Stomach (tissue), 9 donors: ENCODE measurements around the gene ATXN7L3B. TPM values are rescaled to one million over a fixed set of nuclear protein-coding genes. Genes with fewer than 3 reads are reported as not detected.
"Not testable (repeated sequence)": the region's sequence is repeated elsewhere in the genome, so short reads cannot be mapped to it uniquely, and the experiment has no call there.

Experiments
- DNase-seq, 2 donors: peaks; one replicate each; pipeline versions ENCODE4 v3.0.0 to v3.0.0-alpha.2; 2013 to 2019
- H3K27ac ChIP-seq, 5 donors: fragments of 200-600 bp in 4 of 5; sonication (generic) in 4 of 5; one replicate each; pipeline ENCODE4 v1.5.1; 2013 to 2019; ENCODE audit warnings: mild to moderate bottlenecking in 1 of 5, moderate library complexity in 1 of 5
- H3K27me3 ChIP-seq, 3 donors: fragments of 200-600 bp; sonication (generic); one replicate each; pipeline ENCODE4 v1.5.1; 2017 to 2019; ENCODE audit warnings: mixed run types in 1 of 3
- H3K36me3 ChIP-seq, 4 donors: fragments of 200-600 bp; sonication (generic); 1 replicate in 3 of 4; 2 replicates in 1 of 4; pipeline ENCODE4 v1.5.1; 2016 to 2019
- H3K4me1 ChIP-seq, 4 donors: fragments of 200-600 bp; sonication (generic); one replicate each; pipeline ENCODE4 v1.5.1; 2016 to 2019
- H3K4me3 ChIP-seq, 4 donors: fragments of 200-600 bp; sonication (generic) in 3 of 4; one replicate each; pipeline ENCODE4 v1.5.1; 2016 to 2019; ENCODE audit warnings: mild to moderate bottlenecking in 1 of 4
- H3K9me3 ChIP-seq, 4 donors: fragments of 200-600 bp; sonication (generic); one replicate each; pipeline ENCODE4 v1.5.1; 2016 to 2019
- CTCF ChIP-seq, 7 experiments: fragments of 450-650 bp in 4 of 7; fragments of 200-600 bp in 3 of 7; sonication (generic) in 3 of 7; IDR thresholded peaks; one replicate each; pipeline ENCODE4 v1.5.1; 2016 to 2019; ENCODE audit warnings: antibody characterized with exemption in 7 of 7, control low read depth in 2 of 7, mild to moderate bottlenecking in 1 of 7
- EP300 ChIP-seq: sonication (generic); formaldehyde crosslinking; IDR thresholded peaks from one replicate; pipeline ENCODE4 v1.6.1; 2017; ENCODE audit warnings: antibody characterized with exemption
- POLR2A ChIP-seq, 4 donors: fragments of 450-650 bp; IDR thresholded peaks; one replicate each; pipeline ENCODE4 v1.6.1; 2016; ENCODE audit warnings: antibody characterized with exemption in 4 of 4, control low read depth in 2 of 4, mild to moderate bottlenecking in 1 of 4, moderate library complexity in 1 of 4
- POLR2AphosphoS5 ChIP-seq, 3 donors: sonication (generic); formaldehyde crosslinking; IDR thresholded peaks; one replicate each; pipeline ENCODE4 v1.6.1; 2016; ENCODE audit warnings: antibody characterized with exemption in 3 of 3
- WGBS, 5 donors: extraction: QIAGEN DNeasy Blood & Tissue Kit in 3 of 5; methylation state at CpG; one replicate each; pipeline versions ENCODE4 v1.1.5 to v1.1.7; 2013 to 2018; 5-methylcytosine and 5-hydroxymethylcytosine counted together
- intact Hi-C: fragments of 100-400 bp; cut with DNase I; formaldehyde crosslinking; loops from one replicate; pipeline ENCODE4 v1.15.1; 2023; ENCODE audit warnings: low total_unique reads
- polyA plus RNA-seq, 3 donors: library from polyadenylated mRNA; stranded (reverse); fragments of 200-250 nt; gene quantifications; one replicate each; pipeline ENCODE4 v1.2.3, GENCODE V29; 2013
- total RNA-seq, 5 donors: library from RNA; depleted of rRNA; stranded (reverse); fragments of >200 nt; gene quantifications; one replicate each; pipeline versions ENCODE4 v1.1.0 to v1.2.3, GENCODE V29; 2014 to 2016
- donor health status: healthy with polysubstance abuse.
- donor health status: Bipolar disorder and iron deficiency.
- donor health status: healthy.

ATXN7L3B gene
- total and polyA plus RNA-seq, 8 donors = 14.2 to 59.8 (median 26.5) TPM

DNA sequence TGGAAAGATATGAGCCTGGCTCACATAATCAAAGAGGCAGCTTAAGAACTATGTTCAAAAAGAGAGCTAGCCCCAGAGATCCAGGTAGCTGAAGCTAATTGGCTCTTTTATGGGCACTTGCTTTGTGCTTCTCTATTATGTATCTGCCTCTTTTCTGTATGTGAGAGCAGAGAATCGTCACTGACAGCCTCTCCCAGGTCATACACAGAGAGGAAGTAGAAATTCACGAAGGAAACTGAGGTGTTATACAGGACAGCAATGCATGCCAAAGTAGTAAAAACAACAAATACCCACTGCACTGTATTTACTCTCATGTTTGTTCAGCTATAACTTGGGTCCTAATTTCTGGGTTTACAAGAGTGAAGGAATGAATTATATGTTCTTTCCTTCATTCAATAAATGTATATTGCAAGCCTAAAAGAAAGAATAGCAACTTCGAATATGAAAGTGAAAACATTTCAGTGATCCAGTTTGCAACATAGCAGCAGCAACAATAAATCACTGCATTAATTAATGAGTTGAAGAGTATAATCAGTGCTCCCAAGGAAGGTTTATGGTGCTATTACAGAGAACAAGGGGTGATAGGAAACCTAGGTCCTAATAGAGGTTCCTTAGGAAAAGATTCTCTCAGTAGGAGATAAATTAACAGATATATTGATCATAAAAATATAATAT lies 47.1 kb upstream of the ATXN7L3B start:
- 9 to 25% (median 16%) methylated on average over 3 of the region's 3 CpGs for WGBS, 5 donors
- no peaks in the 10 kb centered on the region for H3K36me3 ChIP-seq
- peak in 1 of 2 donors; percentile 7 for DNase-seq
- peaks cover 0 to 6% (median 0%) of the 10 kb centered on the region in 4 donors for H3K4me1 ChIP-seq
- H3K27ac ChIP-seq = peak overlapping the region in 1 of 5 donors; percentile 20
- H3K27me3 ChIP-seq = no peaks in the 10 kb centered on the region
- no peaks in the 10 kb centered on the region for H3K9me3 ChIP-seq
- intact Hi-C loops = no loop called here
- peak overlapping the region in 2 of 4 donors; percentile 19 to 24 for H3K4me3 ChIP-seq
- no peak for TF ChIP-seq POLR2A (IDR thresholded peaks at IDR 0.05)
- TF ChIP-seq EP300 = no peak
- no peak for TF ChIP-seq POLR2AphosphoS5 (IDR thresholded peaks at IDR 0.05)
- no peak for TF ChIP-seq CTCF (IDR thresholded peaks at IDR 0.05)

- no peaks in the 10 kb centered on the region for H3K36me3 ChIP-seq
- TF ChIP-seq POLR2A (IDR thresholded peaks at IDR 0.05) (no peak), EP300 (no peak), CTCF (IDR thresholded peaks at IDR 0.05) (no peak), POLR2AphosphoS5 (IDR thresholded peaks at IDR 0.05) (no peak)
- H3K27ac ChIP-seq = no peak overlapping the region
- H3K27me3 ChIP-seq = no peaks in the 10 kb centered on the region
- H3K4me3 ChIP-seq = no peak overlapping the region
- H3K4me1 ChIP-seq = peaks cover 0 to 6% (median 0%) of the 10 kb centered on the region in 4 donors
- WGBS, 5 donors = 0 to 44% (median 43%) methylated on average over 1 of the region's 1 CpG
- intact Hi-C loops = no loop called here
- no peaks in the 10 kb centered on the region for H3K9me3 ChIP-seq
- no peak for DNase-seq
Measured at GRCh38 chr12:74491374-74491773, 46.3 kb upstream of the ATXN7L3B start.

DNA sequence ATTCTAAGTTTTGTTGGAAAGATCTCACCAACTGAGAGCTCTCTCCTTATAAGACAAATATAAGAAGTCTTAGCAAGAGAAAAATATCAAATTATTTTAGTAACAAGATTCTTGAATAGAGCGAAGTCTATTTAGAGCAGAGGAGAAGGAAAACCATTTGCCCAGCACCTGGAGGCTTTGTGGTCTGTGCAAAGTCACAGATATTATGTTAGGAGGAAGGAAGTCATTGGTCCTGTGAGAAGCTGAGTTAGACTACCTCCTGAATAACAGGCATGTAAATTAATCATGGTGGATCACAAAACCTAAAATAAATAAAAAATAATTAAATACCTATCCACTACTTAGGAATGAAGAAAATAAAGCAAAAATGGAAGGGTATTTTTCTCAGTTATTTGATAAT lies 38.4 kb upstream of the ATXN7L3B start:
- H3K4me1 ChIP-seq = no peaks in the 10 kb centered on the region
- no peaks in the 10 kb centered on the region for H3K9me3 ChIP-seq
- no peak overlapping the region for H3K4me3 ChIP-seq
- TF ChIP-seq POLR2AphosphoS5 (IDR thresholded peaks at IDR 0.05) (no peak), POLR2A (IDR thresholded peaks at IDR 0.05) (no peak), EP300 (no peak), CTCF (IDR thresholded peaks at IDR 0.05) (no peak)
- intact Hi-C loops = no loop called here
- H3K27ac ChIP-seq = no peak overlapping the region
- no peaks in the 10 kb centered on the region for H3K36me3 ChIP-seq
- H3K27me3 ChIP-seq = no peaks in the 10 kb centered on the region
- 68 to 91% (median 77%) methylated on average over 1 of the region's 1 CpG for WGBS, 5 donors
- DNase-seq = no peak

GRCh38 chr12:74508873-74509657 lies 28.6 kb upstream of the ATXN7L3B start:
- intact Hi-C loops, H3K36me3 ChIP-seq, H3K27ac ChIP-seq, H3K9me3 ChIP-seq, H3K4me1 ChIP-seq, H3K27me3 ChIP-seq: not testable (repeated sequence)
- DNase-seq = peak; percentile 4 to 25
- WGBS, 5 donors = 74 to 97% (median 90%) methylated on average over 16 to 28 of the region's 31 CpGs
- H3K4me3 ChIP-seq = peak overlapping the region in 2 of 4 donors; percentile 11 to 25

DNA sequence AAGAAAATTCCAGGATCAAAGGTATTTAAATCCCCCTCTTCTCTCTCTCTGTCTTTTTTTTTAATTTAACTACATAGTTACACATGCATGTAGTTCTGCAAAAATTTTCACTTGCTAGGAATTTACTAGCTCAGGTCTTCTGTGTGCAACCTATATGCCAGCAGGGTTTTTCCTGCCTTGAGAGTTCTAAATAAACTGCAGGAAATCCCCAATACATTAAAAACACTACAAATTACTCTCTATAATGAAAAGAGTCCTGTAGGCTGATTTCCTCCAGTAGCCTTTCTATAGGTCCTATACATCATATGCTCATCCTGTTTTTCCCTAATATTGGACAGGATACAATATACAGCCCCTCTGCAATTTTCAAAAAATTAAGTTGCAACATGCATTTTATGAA lies 27.7 kb upstream of the ATXN7L3B start:
- H3K27ac ChIP-seq = no peak overlapping the region
- no peak for TF ChIP-seq POLR2AphosphoS5 (IDR thresholded peaks at IDR 0.05)
- no peak for TF ChIP-seq EP300
- no peak for TF ChIP-seq CTCF (IDR thresholded peaks at IDR 0.05)
- TF ChIP-seq POLR2A (IDR thresholded peaks at IDR 0.05) = no peak
- DNase-seq = no peak

More for the DNA sequence above, 27.7 kb upstream of the ATXN7L3B start:
- no peaks in the 10 kb centered on the region for H3K36me3 ChIP-seq
- no peaks in the 10 kb centered on the region for H3K9me3 ChIP-seq
- H3K4me1 ChIP-seq = no peaks in the 10 kb centered on the region
- H3K27me3 ChIP-seq = no peaks in the 10 kb centered on the region
- intact Hi-C loops = no loop called here
- H3K4me3 ChIP-seq = no peak overlapping the region
